ENCODE measurements around the gene KAT2A.

GRCh38 chr17:42153919-42154742 is 33.0 kb upstream of the KAT2A start:
- TF ChIP-seq CTCF (optimal IDR thresholded peaks at IDR 0.05 in 1 of 3, IDR thresholded peaks at IDR 0.05 in 1 of 3, conservative IDR thresholded peaks at IDR 0.05 in 1 of 3; ENCODE audit: extremely low read depth in 1 of 3, insufficient read depth in 2 of 3, low read length in 3 of 3), result no peak
- TF ChIP-seq EZH2 (IDR thresholded peaks at IDR 0.05; ENCODE audit: low read length), result no peak

Measured in keratinocyte (primary cell).